ENCODE data around the gene MANSC1. TPM values are rescaled to one million over a fixed set of nuclear protein-coding genes. Genes with fewer than 3 reads are reported as not detected.
"Not testable (repeated sequence)": the region's sequence is repeated elsewhere in the genome, so short reads cannot be mapped to it uniquely, and the experiment has no call there.

The MANSC1 gene
- total RNA-seq, 1 donor from 2014 or later: 2.4 TPM

DNA sequence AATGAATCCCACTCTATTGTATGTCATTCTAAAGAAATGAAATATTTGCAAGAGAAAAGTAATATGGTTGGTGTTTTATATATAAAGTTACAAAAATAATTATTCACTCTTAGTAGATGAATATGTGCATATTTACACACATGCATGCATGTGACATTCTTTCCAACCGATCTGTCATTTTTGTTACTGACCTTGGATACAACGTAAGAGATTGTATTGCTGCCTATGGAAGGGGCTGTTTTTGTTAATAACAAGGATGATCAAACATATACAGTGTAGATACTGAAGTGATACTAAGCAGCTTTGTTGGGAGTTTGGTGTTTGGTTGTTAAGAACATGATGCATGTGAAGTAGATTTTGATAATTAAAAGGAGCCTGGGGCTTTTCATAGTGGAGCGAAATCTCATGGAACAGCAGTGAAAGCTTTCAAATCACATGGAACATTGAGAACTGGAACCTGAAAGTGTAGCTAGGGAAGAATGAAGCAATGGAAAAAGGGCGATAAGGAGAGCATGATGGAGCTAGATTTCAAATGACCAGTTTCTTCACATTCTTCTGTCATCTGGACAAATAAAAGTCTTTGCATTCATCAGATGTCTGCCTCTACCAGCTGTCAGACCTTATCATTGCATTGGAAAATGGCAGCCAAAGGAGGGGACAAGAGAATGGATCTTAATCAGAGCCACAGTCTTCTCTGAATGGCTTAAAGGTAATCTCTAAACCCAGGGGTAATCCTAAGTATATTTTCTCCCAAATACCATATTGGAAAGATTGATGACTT is 16.8 kb upstream of the MANSC1 start:
- FAIRE-seq (no peak), DNase-seq (ENCODE audit: low spot score in 2 of 2) (no peak)

GRCh38 chr12:12365931-12366431 is 15.9 kb upstream of the MANSC1 start:
- FAIRE-seq (no peak), DNase-seq (ENCODE audit: low spot score in 2 of 2) (no peak)

DNA sequence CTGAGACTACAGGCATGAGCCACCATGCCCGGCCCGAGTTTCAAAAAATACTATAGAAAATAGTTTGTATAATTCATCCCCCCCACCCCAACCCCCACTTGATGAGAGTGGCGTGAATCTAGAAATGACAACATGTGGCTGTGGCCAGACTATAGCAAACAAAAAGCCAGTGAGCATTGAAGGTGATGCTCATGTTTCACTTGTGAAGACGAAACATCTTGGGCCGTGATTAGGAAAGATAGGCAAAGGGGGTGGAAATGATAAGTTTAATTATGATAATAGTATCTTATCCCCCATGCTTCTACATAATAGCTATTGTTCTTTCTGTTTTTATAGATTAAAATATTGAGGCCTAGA is 15.4 kb upstream of the MANSC1 start:
- FAIRE-seq: no peak
- DNase-seq (ENCODE audit: low spot score in 2 of 2): no peak

DNA sequence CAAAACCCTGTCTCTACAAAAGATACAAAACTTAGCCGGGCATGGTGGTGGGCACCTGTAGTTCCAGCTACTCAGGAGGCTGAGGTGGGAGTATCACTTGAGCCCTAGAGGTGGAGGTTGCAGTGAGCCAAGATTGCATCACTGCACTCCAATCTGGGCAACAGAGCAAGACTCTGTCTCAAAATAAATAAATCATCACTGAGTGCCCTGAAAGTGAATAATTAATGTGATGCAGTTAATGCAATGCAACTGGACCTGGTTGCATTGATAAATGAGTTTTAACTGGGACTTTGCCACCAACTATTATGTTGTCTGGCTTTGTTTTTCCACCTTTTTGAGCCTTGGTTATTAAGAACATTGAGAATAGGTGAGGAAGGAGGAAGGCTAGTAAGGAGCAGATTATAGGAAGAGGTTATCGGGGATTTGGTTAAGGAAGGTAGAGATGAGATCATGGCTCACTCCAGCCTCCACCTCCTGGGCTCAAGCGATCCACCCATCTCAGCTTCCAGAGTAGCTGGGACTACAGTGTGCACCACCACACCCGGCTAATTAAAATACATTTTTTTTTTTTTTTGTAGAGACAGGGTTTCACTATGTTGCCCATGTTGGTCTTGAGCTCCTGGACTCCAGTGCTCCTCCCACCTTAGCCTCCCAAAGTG is 14.9 kb upstream of the MANSC1 start:
- DNase-seq (ENCODE audit: low spot score in 2 of 2) (no peak), FAIRE-seq (no peak)

DNA sequence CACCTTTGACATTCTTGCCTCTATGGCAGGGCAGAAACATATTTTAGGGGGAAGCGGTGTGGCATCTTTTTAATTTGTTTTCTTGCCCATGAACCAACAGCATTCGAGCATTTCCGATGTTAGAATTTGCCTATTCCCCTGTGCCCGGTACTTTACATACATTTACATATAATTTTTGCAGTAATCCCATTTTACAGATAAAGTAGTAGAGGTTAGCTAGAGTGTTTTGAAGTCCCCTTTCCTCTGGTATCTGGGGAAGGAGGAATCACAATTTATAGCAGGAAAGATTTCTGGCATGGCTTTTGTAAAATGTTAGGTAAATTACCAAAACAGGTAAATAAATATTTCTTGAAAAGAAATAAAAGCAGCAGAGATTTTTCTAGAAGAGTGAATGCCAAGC is 8.5 kb upstream of the MANSC1 start:
- FAIRE-seq (no peak), DNase-seq (ENCODE audit: low spot score in 2 of 2) (no peak)

GRCh38 chr12:12357719-12358461 is 7.8 kb upstream of the MANSC1 start:
- FAIRE-seq: no peak
- DNase-seq (ENCODE audit: low spot score in 2 of 2): no peak

GRCh38 chr12:12356896-12357718 is 7.1 kb upstream of the MANSC1 start, which contains the start of gene BORCS5:
Gene BORCS5 (plus strand): TSS chr12:12357078. CDS start chr12:12357452, 374 bp downstream.
- peak; percentile 19 for FAIRE-seq
- DNase-seq (ENCODE audit: low spot score in 2 of 2): peak; percentile 88 to 90

GRCh38 chr12:12356467-12356895 is 6.4 kb upstream of the MANSC1 start:
- DNase-seq (ENCODE audit: low spot score in 2 of 2): no peak
- no peak for FAIRE-seq

- FAIRE-seq: no peak
- DNase-seq (ENCODE audit: low spot score in 2 of 2): no peak
These were observed 3.8 kb upstream of the MANSC1 start for GRCh38 chr12:12353807-12354206.

DNA sequence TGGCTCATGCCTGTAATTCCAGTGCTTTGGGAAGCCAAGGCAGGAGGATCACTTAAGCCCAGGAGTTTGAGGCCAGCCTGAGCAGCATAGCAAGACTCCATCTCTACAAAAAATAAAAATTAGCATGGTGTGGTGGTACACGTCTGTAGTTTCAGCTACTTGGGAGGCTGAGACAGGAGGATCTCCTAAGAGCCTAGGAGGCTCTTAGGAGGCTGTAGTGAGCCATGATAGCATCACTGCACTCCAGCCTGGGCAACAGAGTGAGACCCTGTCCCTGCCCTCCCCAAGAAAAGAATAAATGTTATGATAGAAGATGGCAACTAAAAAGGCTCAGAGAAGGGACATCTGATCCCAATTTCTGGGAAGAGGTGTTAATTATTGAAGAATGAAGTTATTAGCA is 3.2 kb upstream of the MANSC1 start:
- FAIRE-seq (no peak), DNase-seq (ENCODE audit: low spot score in 2 of 2) (no peak)

GRCh38 chr12:12351468-12352185 is 1.6 kb upstream of the MANSC1 start:
- FAIRE-seq; DNase-seq (ENCODE audit: low spot score in 2 of 2): not testable (repeated sequence)

- no peak for DNase-seq (ENCODE audit: low spot score in 2 of 2)
- no peak for FAIRE-seq
These were observed 924 bp upstream of the MANSC1 start for GRCh38 chr12:12350868-12351463.

- FAIRE-seq (no peak), DNase-seq (ENCODE audit: low spot score in 2 of 2) (no peak)
These were observed 11.4 kb downstream of the MANSC1 start for GRCh38 chr12:12338527-12339168.

DNA sequence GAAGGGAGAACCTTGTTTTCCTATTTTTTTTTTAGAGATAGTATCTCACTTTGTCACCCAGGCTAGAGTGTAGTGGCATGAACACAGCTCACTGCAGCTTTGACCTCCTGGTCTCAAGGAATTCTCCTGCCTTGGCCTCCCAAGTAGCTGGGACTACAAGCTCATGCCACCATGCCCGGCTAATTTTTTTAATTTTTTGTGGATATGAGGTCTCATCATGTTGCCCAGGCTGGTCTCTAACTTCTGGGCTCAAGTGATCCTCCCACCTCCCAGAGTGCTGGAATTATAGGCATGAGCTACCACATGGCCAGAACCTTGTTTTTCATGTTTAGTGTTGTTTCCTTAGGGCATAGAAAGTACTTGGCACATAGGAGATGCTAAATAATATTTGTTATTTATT is 13.5 kb downstream of the MANSC1 start:
- FAIRE-seq (no peak), DNase-seq (ENCODE audit: low spot score in 2 of 2) (no peak)

GRCh38 chr12:12336049-12336411 is 14.0 kb downstream of the MANSC1 start:
- FAIRE-seq: no peak

GRCh38 chr12:12334367-12335040 is 15.5 kb downstream of the MANSC1 start:
- DNase-seq (ENCODE audit: low spot score in 2 of 2) (no peak), FAIRE-seq (no peak)

More at GRCh38 chr12:12336049-12336411, 14.0 kb downstream of the MANSC1 start:
- DNase-seq (ENCODE audit: low spot score in 2 of 2): no peak

DNA sequence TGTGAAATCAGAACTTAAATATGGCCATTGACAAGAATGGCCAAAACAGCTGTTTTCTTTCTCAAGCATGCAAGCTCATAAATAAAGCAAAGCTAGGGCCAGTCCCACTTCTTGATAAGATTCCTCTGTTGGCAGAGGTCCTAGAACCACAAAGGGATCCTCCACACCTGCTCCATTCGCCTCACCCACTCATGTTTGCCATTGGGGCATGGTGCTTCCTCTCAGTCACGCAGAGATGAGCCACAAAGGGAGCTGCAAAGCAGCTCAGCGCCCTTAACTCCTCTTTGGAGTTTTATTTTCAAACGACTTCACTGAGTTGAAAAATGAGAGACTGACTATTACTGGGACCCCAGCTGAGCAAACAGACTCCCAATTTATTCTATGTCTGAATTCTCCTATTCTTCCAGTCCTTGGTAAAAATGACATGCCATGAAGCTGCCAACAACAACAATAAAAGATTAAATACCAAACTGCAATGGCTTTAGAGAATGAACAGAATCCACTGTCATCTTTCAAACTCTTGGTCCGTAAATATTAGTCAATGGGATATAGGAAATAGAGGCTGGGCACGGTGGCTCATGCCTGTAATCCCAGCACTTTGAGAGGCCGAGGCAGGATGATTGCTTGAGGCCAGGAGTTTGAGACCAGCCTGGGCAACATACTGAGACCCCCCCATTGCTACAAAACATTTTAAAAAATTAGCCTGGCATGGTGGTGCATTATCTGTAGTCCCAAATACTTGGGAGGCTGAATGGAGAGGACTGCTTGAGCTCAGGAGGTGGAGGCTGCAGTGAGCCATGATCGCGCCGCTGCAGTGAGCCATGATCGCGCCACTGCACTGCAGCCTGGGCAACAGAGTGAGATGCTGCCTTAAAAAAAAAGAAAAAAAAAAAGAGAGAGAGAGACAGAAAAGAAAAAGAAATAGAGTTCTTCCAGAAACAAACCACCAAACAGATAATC is 16.4 kb downstream of the MANSC1 start:
- DNase-seq (ENCODE audit: low spot score in 2 of 2) (no peak), FAIRE-seq (no peak)
